HL-60 (cell line): ENCODE results near the gene SLC12A7.
"Not testable (repeated sequence)": the region's sequence is repeated elsewhere in the genome, so short reads cannot be mapped to it uniquely, and the experiment has no call there.

Source experiments
- DNase-seq, 2 experiments: peaks; one replicate each; pipeline ENCODE4 v3.0.0-alpha.2; 2010 to 2020; ENCODE audit warnings: low read depth in 1 of 2, low spot score in 1 of 2
- H3K27ac ChIP-seq: fragments of 250-450 bp; sonication (Bioruptor Pico); replicated peaks from 2 replicates; pipeline ENCODE4 v1.5.1; 2020; ENCODE audit warnings: mild to moderate bottlenecking, moderate library complexity
- H3K27me3 ChIP-seq: fragments of 250-450 bp; sonication (Bioruptor Pico); 2 replicates; pipeline ENCODE4 v1.5.1; 2021; ENCODE audit warnings: mild to moderate bottlenecking, moderate library complexity; ENCODE audit not compliant: insufficient read depth, poor library complexity, severe bottlenecking
- H3K4me3 ChIP-seq: replicated peaks from 2 replicates; pipeline ENCODE4 v1.5.1; 2011; ENCODE audit warnings: mild to moderate bottlenecking, control low read depth, low read length; ENCODE audit not compliant: insufficient read depth
- CTCF ChIP-seq: IDR thresholded peaks from one replicate; pipeline ENCODE4 v1.5.1; 2011; ENCODE audit warnings: low read length, control low read depth, inconsistent platforms; ENCODE audit not compliant: insufficient read depth
- GABPA ChIP-seq: IDR thresholded peaks from 2 replicates; pipeline ENCODE4 v1.6.1; 2012; ENCODE audit warnings: low read depth
- POLR2AphosphoS5 ChIP-seq: IDR thresholded peaks from 2 replicates; pipeline ENCODE4 v1.6.1; 2012; ENCODE audit warnings: low read depth
- REST ChIP-seq: IDR thresholded peaks from 2 replicates; pipeline ENCODE4 v1.6.1; 2012; ENCODE audit warnings: low read depth; ENCODE audit not compliant: insufficient replicate concordance
- SPI1 ChIP-seq: IDR thresholded peaks from 2 replicates; pipeline ENCODE4 v1.6.1; 2012; ENCODE audit warnings: low read depth, mild to moderate bottlenecking, borderline replicate concordance

SLC12A7 gene

GRCh38 chr5:1158647-1159340 is 46.9 kb upstream of the SLC12A7 start:
- DNase-seq, result no peak
- H3K27me3 ChIP-seq, result peaks cover 17% of the 10 kb centered on the region
- H3K27ac ChIP-seq, result no peak overlapping the region
- no peak overlapping the region for H3K4me3 ChIP-seq
- TF ChIP-seq CTCF (no peak), SPI1 (no peak), REST (no peak), POLR2AphosphoS5 (no peak), GABPA (no peak)

- H3K27me3 ChIP-seq, result peaks cover 21% of the 10 kb centered on the region
- not testable (repeated sequence) for DNase-seq
Measured at GRCh38 chr5:1157461-1157986, 45.7 kb upstream of the SLC12A7 start.

GRCh38 chr5:1156754-1157460 is 45.0 kb upstream of the SLC12A7 start:
- TF ChIP-seq POLR2AphosphoS5 (no peak), CTCF (no peak), GABPA (no peak), REST (no peak), SPI1 (no peak)
- H3K4me3 ChIP-seq, result no peak overlapping the region
- H3K27me3 ChIP-seq, result peaks cover 23% of the 10 kb centered on the region
- H3K27ac ChIP-seq, result no peak overlapping the region
- DNase-seq, result no peak

More at GRCh38 chr5:1157461-1157986, 45.7 kb upstream of the SLC12A7 start:
- H3K27ac ChIP-seq, H3K4me3 ChIP-seq: not testable (repeated sequence)

GRCh38 chr5:1156033-1156753 is 44.3 kb upstream of the SLC12A7 start:
- DNase-seq, result no peak
- Histone ChIP-seq H3K27me3 (peaks cover 23% of the 10 kb centered on the region), H3K4me3 (no peak overlapping the region), H3K27ac (no peak overlapping the region)
- no peak for TF ChIP-seq GABPA
- TF ChIP-seq REST, result no peak
- no peak for TF ChIP-seq POLR2AphosphoS5
- no peak for TF ChIP-seq CTCF
- TF ChIP-seq SPI1, result no peak
